ENCODE measurements around the gene R3HDM1.

- TF ChIP-seq CTCF (IDR thresholded peaks at IDR 0.05; ENCODE audit: poor library complexity) = no peak
- no peak for TF ChIP-seq EZH2 (IDR thresholded peaks at IDR 0.05; ENCODE audit: borderline replicate concordance)
- TF ChIP-seq EZH2phosphoT487 (IDR thresholded peaks at IDR 0.05; ENCODE audit: low read depth, severe bottlenecking, unreplicated experiment) = no peak
Measured at GRCh38 chr2:135612319-135612718, 81.0 kb downstream of the R3HDM1 start.
